M059J (cell line): ENCODE data around the gene ERICH2. TPM values are rescaled to one million over a fixed set of nuclear protein-coding genes. Genes with fewer than 3 reads are reported as not detected.

Source experiments
- DNase-seq: peaks from one replicate; pipeline ENCODE4 v3.0.0-alpha.2; 2012; ENCODE audit warnings: low read depth
- total RNA-seq: library from RNA; depleted of rRNA; stranded (reverse); fragments of >200 nt; shearing (Covaris generic); gene quantifications from 2 replicates; pipeline ENCODE4 v1.2.3, GENCODE V29; 2014

The ERICH2 gene
- total RNA-seq, 1 experiment from 2014 or later = not detected

GRCh38 chr2:170817093-170818035 lies 47.2 kb downstream of the ERICH2 start:
- DNase-seq = peak; percentile 50

DNA sequence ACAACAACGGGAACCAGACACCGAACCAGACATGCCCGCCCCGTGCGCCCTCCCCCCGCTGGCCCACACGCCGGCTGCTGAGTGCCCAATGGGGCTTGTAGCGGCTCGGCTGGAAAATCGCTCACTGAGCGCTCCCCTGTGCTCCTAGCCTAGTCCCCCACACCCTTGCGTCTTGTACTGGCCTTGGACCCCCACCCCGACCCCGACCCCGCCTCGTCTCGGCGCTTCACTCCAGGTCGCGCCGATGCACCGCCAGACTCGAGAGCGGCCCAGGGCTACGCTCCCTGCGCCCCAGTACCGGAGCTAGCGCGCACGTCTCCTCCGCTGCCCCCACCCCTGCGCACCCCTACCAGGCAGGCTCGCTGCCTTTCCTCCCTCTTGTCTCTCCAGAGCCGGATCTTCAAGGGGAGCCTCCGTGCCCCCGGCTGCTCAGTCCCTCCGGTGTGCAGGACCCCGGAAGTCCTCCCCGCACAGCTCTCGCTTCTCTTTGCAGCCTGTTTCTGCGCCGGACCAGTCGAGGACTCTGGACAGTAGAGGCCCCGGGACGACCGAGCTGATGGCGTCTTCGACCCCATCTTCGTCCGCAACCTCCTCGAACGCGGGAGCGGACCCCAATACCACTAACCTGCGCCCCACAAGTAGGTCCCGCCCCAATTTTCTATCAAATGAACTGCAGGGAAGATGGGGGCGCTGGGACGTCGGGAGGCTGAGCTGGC lies 48.0 kb downstream of the ERICH2 start:
- DNase-seq = peak; percentile 7

DNA sequence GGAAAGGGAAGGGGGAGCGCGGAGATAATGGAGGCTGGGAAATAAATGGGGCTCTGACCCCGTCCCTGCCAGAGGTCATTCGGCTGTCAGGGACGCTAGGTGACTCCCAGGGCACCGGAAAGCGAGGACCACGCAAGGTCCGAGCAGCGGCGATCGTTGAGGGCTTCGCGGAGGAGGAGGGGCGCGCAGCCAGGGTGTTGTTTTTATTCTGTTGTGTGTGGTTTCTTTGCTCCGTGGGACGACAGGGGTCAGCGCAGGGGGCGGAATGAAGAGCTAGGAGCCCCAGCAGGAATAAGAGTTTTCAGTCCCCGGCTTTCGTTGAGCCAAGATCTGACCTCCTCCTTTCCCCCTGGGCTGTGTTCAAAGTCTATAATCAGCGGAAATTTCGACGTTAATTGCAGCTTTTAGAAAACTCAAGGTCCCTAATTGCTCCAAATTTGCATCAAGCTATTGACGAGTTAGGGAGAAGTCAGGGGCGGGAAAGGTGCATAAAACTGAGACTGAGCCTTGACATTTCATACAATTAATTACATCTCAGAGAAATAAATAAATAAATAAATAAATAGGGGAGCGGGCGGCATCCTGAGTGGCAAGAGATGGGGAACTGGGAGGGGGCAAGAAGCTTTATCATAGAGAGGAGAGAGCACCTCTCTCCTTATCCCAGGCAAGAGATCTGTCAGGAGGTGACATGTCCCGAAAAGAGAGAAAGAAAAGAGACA lies 48.7 kb downstream of the ERICH2 start:
- no peak for DNase-seq

DNA sequence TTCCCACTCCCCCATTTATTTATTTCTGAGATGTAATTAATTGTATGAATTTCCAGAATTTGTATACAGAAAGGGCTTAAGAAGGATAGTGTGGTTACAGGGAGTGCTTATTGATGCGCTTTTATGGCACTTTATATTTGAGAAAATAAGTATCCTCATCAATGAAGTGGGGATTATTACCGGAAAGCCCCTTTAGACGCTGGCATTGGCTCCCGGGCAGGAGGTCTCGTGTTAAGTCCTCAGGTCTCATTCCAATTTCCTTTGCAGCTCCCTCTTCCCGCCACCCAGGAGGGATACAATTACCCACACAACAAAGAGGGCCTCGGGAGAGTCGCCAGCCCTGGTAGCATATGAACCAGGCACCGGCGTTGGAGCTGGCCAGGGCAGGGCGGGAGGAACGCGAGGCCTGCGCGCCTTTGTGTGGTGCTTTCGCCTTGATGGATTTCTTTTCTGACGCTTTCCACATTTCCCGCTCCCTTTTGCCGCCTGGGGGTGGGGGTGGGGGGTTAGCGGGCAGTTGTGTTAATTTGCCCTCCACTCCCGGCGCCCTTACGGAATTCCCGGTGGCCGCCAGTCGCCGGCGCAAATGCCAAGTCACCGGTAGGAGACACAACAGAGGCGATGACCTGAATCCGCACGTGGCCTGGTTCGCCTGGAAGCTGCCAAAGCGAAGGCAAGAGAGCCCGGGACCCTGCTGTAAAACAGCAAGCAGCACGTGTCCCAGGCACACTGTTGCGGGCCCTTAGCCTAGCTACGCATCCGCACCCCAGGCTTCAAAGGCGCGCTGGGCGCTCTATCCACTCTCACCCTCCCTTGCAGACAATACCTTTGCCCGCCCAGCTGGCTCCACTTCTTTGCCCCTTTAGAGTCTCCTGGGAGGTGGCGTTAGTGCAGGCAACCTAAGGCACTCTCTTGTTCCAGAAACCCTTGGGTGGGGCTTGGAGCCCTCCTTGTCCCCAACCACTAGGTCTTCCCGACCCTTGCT lies 49.8 kb downstream of the ERICH2 start:
- DNase-seq = no peak

- no peak for DNase-seq
These were observed 50.8 kb downstream of the ERICH2 start for GRCh38 chr2:170820757-170821530.

DNA sequence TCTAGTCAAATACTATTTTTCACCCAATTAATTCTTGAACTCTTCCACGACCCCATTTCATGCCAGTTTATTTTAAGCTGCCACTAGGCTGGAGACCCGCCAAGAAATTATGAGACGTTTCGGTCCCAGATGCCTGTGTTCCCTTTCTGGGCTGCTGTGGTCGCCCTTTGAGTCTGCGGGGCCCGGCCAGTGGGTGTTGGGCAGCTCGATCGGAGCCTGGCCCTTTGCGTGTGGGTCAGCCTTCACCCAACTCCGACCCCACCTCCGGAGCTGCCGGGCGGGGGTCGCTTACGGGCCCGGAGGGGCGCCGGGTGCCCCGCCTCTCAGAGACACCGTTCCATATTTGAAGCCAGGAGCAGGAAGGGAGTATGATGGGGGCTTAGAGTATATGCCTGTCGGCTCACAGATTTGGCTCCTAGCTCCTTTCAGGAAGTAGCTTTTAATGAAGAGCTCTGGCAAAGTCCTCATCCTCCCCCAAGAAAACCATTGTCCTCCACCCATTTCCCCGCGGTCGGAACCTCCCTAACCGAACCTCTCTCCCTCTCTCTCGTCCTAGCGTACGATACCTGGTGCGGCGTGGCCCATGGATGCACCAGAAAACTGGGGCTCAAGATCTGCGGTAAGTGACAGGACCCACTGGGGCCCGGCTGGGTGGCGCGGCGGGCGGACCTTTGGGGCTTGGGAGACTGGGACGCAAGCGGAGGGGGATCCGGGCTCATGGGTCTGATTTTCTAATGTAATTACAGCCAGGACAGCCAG lies 51.5 kb downstream of the ERICH2 start:
- no peak for DNase-seq

DNA sequence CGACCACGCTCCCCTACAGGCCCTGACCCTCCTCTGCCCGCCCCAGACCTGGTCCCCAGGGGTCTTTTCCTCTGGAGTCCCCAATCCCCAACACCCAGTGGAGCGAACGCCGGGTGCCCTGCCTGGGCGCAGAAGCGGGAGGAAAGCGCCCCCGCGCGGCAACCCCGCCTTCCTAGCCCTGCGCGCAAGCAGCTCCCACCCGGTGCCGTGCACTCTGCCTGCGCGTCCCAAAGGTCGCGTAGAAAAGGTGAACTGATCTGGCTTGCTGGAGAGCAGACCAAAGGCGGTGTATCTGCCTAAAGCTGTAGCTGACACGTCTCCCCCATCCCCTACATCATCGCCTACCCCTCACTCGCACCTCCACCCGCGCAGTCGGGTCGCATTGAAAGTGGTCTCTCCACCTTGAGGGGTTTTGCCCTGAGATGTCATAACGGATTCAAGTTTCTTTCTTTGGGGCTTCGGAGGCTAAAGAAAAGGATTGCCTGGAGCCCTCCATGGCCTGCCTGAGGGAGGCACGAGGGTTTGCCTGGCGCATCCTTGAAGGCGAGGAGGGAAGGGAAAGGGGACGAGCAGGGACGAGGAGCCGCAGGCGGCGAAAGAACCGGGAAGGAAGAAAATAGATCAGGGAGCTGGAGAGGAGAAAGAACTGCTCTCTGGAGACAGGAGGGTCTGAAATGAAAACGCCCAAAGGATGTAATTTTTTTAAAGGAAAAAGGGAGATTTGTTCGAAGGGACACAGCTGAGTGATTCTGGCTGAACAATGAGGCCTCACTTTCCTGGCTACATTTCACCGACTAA lies 52.3 kb downstream of the ERICH2 start:
- DNase-seq = no peak

DNA sequence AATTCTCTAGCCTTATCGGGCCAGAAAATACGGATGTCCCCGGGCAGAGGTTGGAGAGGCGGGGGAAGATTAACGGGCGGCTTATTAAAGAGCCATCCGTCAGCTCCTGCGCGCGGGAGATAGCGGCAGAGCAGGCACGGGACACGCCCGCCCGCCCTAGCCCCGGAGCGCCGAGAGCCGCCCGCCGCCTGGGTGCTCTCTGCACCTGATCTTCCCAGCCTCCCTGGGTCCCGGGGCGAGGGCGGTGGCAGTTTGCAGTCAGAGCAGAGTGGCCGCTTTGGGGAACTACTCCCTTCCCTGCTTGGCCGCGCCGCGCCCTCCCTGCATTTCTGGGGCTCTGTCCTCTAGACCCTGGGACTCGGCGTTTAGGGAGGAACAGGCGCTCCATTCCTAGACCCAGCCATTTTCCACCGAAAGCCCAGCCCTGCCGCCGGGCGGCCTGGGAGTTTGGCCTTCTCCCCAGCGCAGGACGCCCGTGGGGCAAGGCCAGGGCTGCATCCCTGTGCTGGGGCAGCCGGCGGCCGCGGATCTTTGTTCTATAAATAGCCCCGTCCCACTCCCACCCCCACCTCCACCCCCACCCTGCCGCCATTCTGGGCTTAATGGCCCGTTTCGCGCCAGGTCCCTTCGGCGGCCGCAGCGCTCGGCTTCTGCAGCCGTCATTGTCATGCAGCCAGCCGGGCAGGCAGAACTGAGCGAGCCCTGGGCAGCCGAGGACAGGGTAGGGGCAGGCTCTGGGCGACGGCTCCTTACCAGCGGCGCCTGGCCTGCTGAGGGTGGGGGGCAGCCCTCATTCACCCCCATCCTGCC lies 53.1 kb downstream of the ERICH2 start:
- DNase-seq = no peak

DNA sequence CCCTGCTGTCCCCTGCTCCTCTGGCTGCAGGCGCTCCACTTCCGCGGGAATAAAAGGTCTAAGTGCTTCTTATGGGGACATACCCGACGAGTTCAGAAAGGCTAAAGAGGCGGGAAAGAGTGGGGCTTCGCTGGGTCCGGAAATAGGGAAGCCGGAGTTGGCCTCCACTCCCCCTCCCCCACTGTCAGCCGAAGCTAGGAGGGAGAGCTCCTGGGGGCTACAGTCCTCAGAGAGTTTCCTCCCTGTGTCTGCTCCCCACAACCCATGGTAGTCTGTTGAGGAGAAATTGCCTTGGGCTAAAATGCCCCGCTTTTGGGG lies 53.7 kb downstream of the ERICH2 start:
- no peak for DNase-seq

GRCh38 chr2:170824526-170825015 lies 54.4 kb downstream of the ERICH2 start:
- no peak for DNase-seq

DNA sequence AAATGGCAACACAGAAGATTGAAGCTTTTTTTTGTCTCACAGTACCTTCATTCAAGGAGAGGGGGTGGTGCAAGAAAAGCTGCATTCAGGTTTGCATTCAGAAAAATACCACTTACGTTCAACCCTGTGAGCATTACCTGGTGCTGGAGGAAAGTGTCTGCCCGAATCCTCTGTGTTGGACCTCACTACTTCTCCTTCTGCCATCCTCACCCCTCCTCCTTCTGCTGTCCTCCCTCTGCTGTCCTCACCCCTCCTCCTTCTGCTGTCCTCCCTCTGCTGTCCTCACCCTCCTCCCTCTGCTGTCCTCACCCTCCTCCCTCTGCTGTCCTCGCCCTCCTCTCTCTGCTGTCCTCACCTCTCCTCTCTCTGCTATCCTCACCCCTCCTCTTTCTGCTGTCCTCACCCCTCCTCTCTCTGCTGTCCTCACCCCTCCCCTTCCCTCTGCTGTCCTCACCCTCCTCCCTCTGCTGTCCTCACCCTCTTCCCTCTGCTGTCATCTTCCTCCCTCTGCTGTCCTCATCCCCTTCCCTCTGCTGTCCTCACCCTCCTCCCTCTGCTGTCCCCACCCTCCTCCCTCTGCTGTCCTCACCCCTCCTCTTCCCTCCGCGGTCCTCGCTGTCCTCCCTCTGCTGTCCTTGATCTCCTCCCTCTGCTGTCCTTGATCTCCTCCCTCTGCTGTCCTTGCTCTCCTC lies 57.8 kb downstream of the ERICH2 start:
- DNase-seq = no peak

GRCh38 chr2:170828533-170828916 lies 58.3 kb downstream of the ERICH2 start:
- DNase-seq = no peak

GRCh38 chr2:170829036-170829435 lies 58.9 kb downstream of the ERICH2 start:
- no peak for DNase-seq

DNA sequence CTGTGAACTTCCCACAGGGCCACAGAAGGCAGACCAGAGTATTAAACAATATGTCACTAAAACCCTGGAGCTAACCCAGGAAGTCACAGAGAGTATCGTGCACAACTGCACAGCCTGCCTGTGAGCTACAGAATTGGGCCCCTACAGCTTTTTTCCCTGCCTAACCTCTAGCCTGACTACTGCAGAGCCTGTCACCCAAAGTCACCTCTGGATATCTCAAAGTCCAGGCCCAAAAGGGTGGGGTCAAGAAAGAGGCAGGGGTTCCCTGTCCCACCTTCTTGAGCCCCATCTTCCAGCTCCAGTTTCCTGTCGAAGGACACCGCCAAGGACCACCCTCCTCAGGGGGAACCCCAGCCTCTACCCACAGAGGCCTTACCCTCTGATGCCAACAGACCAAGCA lies 60.0 kb downstream of the ERICH2 start:
- DNase-seq = no peak

- no peak for DNase-seq
These were observed 60.9 kb downstream of the ERICH2 start for GRCh38 chr2:170831115-170831514.

GRCh38 chr2:170836027-170836426 lies 65.8 kb downstream of the ERICH2 start:
- no peak for DNase-seq

- DNase-seq = peak; percentile 41
These were observed 70.6 kb downstream of the ERICH2 start for GRCh38 chr2:170840717-170841210.
